H9 (cell line): ENCODE measurements around the gene SLC46A2. TPM values are rescaled to one million over a fixed set of nuclear protein-coding genes. Genes with fewer than 3 reads are reported as not detected.

ENCODE experiments used
- DNase-seq: peaks from one replicate; pipeline ENCODE4 v3.0.0-alpha.2; 2017
- H2AFZ ChIP-seq: one replicate; pipeline ENCODE4 v1.6.1; 2013; ENCODE audit warnings: mild to moderate bottlenecking, low read length, control low read depth, moderate library complexity
- H2AK5ac ChIP-seq: 2 replicates; pipeline ENCODE4 v1.6.1; 2013; ENCODE audit warnings: low read length, control low read depth, mixed read lengths; ENCODE audit not compliant: insufficient read length
- H2BK120ac ChIP-seq: one replicate; pipeline ENCODE4 v1.6.1; 2013; ENCODE audit warnings: low read depth, mild to moderate bottlenecking, low read length, control low read depth, inconsistent platforms; ENCODE audit not compliant: poor library complexity, severe bottlenecking
- H2BK12ac ChIP-seq: 2 replicates; pipeline ENCODE4 v1.6.1; 2013; ENCODE audit warnings: low read length, control low read depth, mixed read lengths, low read depth; ENCODE audit not compliant: insufficient read length
- H2BK15ac ChIP-seq: 2 replicates; pipeline ENCODE4 v1.6.1; 2013; ENCODE audit warnings: low read depth, low read length, control low read depth
- H2BK20ac ChIP-seq: one replicate; pipeline ENCODE4 v1.6.1; 2013; ENCODE audit warnings: low read depth, mild to moderate bottlenecking, low read length, control low read depth, inconsistent platforms; ENCODE audit not compliant: poor library complexity, severe bottlenecking
- H2BK5ac ChIP-seq: 2 replicates; pipeline ENCODE4 v1.6.1; 2013; ENCODE audit warnings: low read length, control low read depth, mixed read lengths; ENCODE audit not compliant: insufficient read length
- H3K14ac ChIP-seq: 2 replicates; pipeline ENCODE4 v1.6.1; 2013; ENCODE audit warnings: low read length, control low read depth; ENCODE audit not compliant: insufficient read depth
- H3K18ac ChIP-seq: 2 replicates; pipeline ENCODE4 v1.6.1; 2013; ENCODE audit warnings: low read depth, mild to moderate bottlenecking, mixed read lengths, low read length, control low read depth; ENCODE audit not compliant: insufficient read length
- H3K23ac ChIP-seq: 2 replicates; pipeline ENCODE4 v1.6.1; 2013; ENCODE audit warnings: low read length, control low read depth, mixed read lengths, low read depth; ENCODE audit not compliant: insufficient read length
- H3K23me2 ChIP-seq: 2 replicates; pipeline ENCODE4 v1.6.1; 2013; ENCODE audit warnings: low read depth, mild to moderate bottlenecking, mixed read lengths, low read length, control low read depth; ENCODE audit not compliant: insufficient read length, poor library complexity, severe bottlenecking
- H3K27ac ChIP-seq: 2 replicates; pipeline ENCODE4 v1.5.1; 2013; ENCODE audit warnings: low read length, control low read depth, mixed read lengths, low read depth; ENCODE audit not compliant: insufficient read length
- H3K27me3 ChIP-seq: 2 replicates; pipeline ENCODE4 v1.6.1; 2013; ENCODE audit warnings: low read length, control low read depth, inconsistent platforms; ENCODE audit not compliant: insufficient read depth
- H3K4ac ChIP-seq: 2 replicates; pipeline ENCODE4 v1.6.1; 2013; ENCODE audit warnings: low read depth, mild to moderate bottlenecking, control low read depth, inconsistent platforms, low read length, moderate library complexity
- H3K4me1 ChIP-seq: 2 replicates; pipeline ENCODE4 v1.6.1; 2013; ENCODE audit warnings: low read length, control low read depth, inconsistent platforms; ENCODE audit not compliant: insufficient read depth
- H3K4me2 ChIP-seq: 2 replicates; pipeline ENCODE4 v1.6.1; 2013; ENCODE audit warnings: low read length, control low read depth, mixed read lengths; ENCODE audit not compliant: insufficient read length, insufficient read depth
- H3K56ac ChIP-seq: 2 replicates; pipeline ENCODE4 v1.6.1; 2013; ENCODE audit warnings: low read depth, mild to moderate bottlenecking, mixed read lengths, low read length, control low read depth; ENCODE audit not compliant: insufficient read length
- H3K79me1 ChIP-seq: 2 replicates; pipeline ENCODE4 v1.6.1; 2013; ENCODE audit warnings: low read depth, mild to moderate bottlenecking, moderate library complexity, low read length, control low read depth, inconsistent platforms; ENCODE audit not compliant: insufficient read depth, poor library complexity, severe bottlenecking
- H3K79me2 ChIP-seq: 2 replicates; pipeline ENCODE4 v1.6.1; 2013; ENCODE audit warnings: low read length, control low read depth, inconsistent platforms; ENCODE audit not compliant: insufficient read depth
- H3K9ac ChIP-seq: 2 replicates; pipeline ENCODE4 v1.6.1; 2013; ENCODE audit warnings: low read length, control low read depth, mixed read lengths; ENCODE audit not compliant: insufficient read length; ENCODE audit errors: extremely low read depth
- H3K9me3 ChIP-seq: one replicate; pipeline ENCODE4 v1.6.1; 2013; ENCODE audit warnings: low read depth, low read length, inconsistent platforms; ENCODE audit not compliant: control insufficient read depth
- H3T11ph ChIP-seq: one replicate; pipeline ENCODE4 v1.6.1; 2013; ENCODE audit warnings: mild to moderate bottlenecking, low read length, control low read depth, inconsistent platforms
- H4K20me1 ChIP-seq: one replicate; pipeline ENCODE4 v1.6.1; 2013; ENCODE audit not compliant: control insufficient read depth, insufficient read length, insufficient read depth
- H4K5ac ChIP-seq: 2 replicates; pipeline ENCODE4 v1.6.1; 2013; ENCODE audit warnings: low read depth, mild to moderate bottlenecking, mixed read lengths, low read length, control low read depth; ENCODE audit not compliant: insufficient read length
- H4K8ac ChIP-seq: replicated peaks from 2 replicates; pipeline ENCODE4 v1.6.1; 2013; ENCODE audit warnings: low read length, control low read depth, mixed read lengths, low read depth; ENCODE audit not compliant: insufficient read length
- H4K91ac ChIP-seq: 2 replicates; pipeline ENCODE4 v1.6.1; 2013; ENCODE audit warnings: low read depth, mild to moderate bottlenecking, moderate library complexity, mixed read lengths, low read length, control low read depth; ENCODE audit not compliant: insufficient read length
- H3K27ac Mint-ChIP-seq, 3 experiments: 2 replicates in 2 of 3; 3 replicates in 1 of 3; pipeline ENCODE4 v1.8.0; 2020 to 2021; ENCODE audit warnings: mixed read lengths in 3 of 3, mild to moderate bottlenecking in 1 of 3, moderate library complexity in 1 of 3
- H3K27me3 Mint-ChIP-seq: 2 replicates; pipeline ENCODE4 v1.8.0; 2021; ENCODE audit warnings: low read depth, mild to moderate bottlenecking, moderate library complexity, mixed read lengths
- H3K36me3 Mint-ChIP-seq, 3 experiments: 2 replicates in 2 of 3; 3 replicates in 1 of 3; pipeline ENCODE4 v1.8.0; 2020 to 2021; ENCODE audit warnings: low read depth in 3 of 3, mixed read lengths in 3 of 3; ENCODE audit not compliant: insufficient read depth in 1 of 3
- H3K4me1 Mint-ChIP-seq, 2 experiments: 2 replicates each; pipeline ENCODE4 v1.8.0; 2020; ENCODE audit warnings: mixed read lengths in 2 of 2
- H3K4me3 Mint-ChIP-seq, 2 experiments: 2 replicates in 1 of 2; 3 replicates in 1 of 2; pipeline ENCODE4 v1.8.0; 2020 to 2021; ENCODE audit warnings: mild to moderate bottlenecking in 2 of 2, mixed read lengths in 2 of 2, moderate library complexity in 1 of 2
- H3K9me3 Mint-ChIP-seq, 2 experiments: 2 replicates in 1 of 2; 3 replicates in 1 of 2; pipeline ENCODE4 v1.8.0; 2020; ENCODE audit warnings: mild to moderate bottlenecking in 2 of 2, mixed read lengths in 2 of 2, moderate library complexity in 1 of 2
- WGBS: extraction: QIAGEN DNeasy Blood & Tissue Kit; methylation state at CpG from one replicate; pipeline ENCODE4 v1.1.7; 2013; ENCODE audit warnings: missing lambda C conversion rate, low lambda C conversion rate, mixed read lengths; ENCODE audit not compliant: insufficient read length; ENCODE audit errors: extremely low coverage; 5-methylcytosine and 5-hydroxymethylcytosine counted together
- total RNA-seq: library from RNA; stranded (reverse); gene quantifications from 2 replicates; pipeline ENCODE4 v1.2.1, GENCODE V29; 2021
- TF ChIP-seq, protein P1 (sequence below): fragments of 200-600 bp; sonication (generic); conservative IDR thresholded peaks from 3 replicates; pipeline ENCODE4 v1.8.0; 2021; ENCODE audit warnings: antibody characterized with exemption, mild to moderate bottlenecking

SLC46A2 gene
- total RNA-seq, 1 experiment from 2014 or later, result not detected

DNA sequence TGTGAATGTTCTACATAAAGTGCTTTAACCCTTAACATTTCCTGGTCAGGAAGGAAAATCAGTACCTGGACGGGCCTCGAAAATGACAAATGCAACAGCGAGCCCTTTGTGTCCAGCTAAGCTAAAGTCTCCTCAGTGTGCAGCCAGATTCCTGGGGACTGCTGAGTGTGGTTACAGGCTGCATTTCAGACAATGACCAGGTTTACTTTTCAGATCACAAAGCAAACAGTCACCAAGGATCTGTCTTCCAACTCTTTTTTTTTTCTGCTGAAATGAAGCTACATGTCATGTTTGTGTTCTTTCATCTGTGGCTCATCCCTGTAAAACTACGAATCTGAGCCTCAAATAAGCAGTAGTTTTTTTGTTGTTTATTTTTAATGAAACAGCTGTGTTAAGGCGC lies 20.8 kb downstream of the SLC46A2 start:
- no peak overlapping the region for H2BK20ac ChIP-seq
- no peak overlapping the region for H3K4ac ChIP-seq
- no peaks in the 10 kb centered on the region for H3K79me1 ChIP-seq
- no peak overlapping the region for H2BK12ac ChIP-seq
- no peak overlapping the region for H4K5ac ChIP-seq
- peaks cover 19 to 26% of the 10 kb centered on the region in 2 experiments for H3K4me1 Mint-ChIP-seq
- no peak overlapping the region for H3K56ac ChIP-seq
- no peak overlapping the region for H3K27ac ChIP-seq
- no peak overlapping the region for H2AFZ ChIP-seq
- H3K9me3 ChIP-seq, result no peaks in the 10 kb centered on the region
- no peak overlapping the region for H3K18ac ChIP-seq
- peaks cover 0 to 5% of the 10 kb centered on the region in 2 experiments; a peak in 3 of 5 replicates for H3K9me3 Mint-ChIP-seq
- no peak overlapping the region for H4K91ac ChIP-seq
- peaks cover 9% of the 10 kb centered on the region; the same call in 1 of the 2 replicates for H3K4me1 ChIP-seq
- no peak overlapping the region for H2AK5ac ChIP-seq
- H4K8ac ChIP-seq, result no peak overlapping the region
- H2BK5ac ChIP-seq, result no peak overlapping the region
- H3T11ph ChIP-seq, result no peak overlapping the region
- no peaks in the 10 kb centered on the region for H3K79me2 ChIP-seq
- H3K9ac ChIP-seq, result no peak overlapping the region
- no peaks in the 10 kb centered on the region for H4K20me1 ChIP-seq
- no peak for DNase-seq
- H3K27me3 ChIP-seq, result no peaks in the 10 kb centered on the region
- no peak overlapping the region for H3K23ac ChIP-seq
- H3K27me3 Mint-ChIP-seq, result no peaks in the 10 kb centered on the region
- no peak overlapping the region for H3K4me2 ChIP-seq
- no peak overlapping the region for H2BK15ac ChIP-seq
- WGBS, result no CpG with 5 or more reads among the region's 5 CpGs
- H3K27ac Mint-ChIP-seq, result 0 out of 7 replicates have a peak overlapping the region, but pooled peaks of 1 of the 3 experiments have one; percentile 18
- TF ChIP-seq, protein P1, sequence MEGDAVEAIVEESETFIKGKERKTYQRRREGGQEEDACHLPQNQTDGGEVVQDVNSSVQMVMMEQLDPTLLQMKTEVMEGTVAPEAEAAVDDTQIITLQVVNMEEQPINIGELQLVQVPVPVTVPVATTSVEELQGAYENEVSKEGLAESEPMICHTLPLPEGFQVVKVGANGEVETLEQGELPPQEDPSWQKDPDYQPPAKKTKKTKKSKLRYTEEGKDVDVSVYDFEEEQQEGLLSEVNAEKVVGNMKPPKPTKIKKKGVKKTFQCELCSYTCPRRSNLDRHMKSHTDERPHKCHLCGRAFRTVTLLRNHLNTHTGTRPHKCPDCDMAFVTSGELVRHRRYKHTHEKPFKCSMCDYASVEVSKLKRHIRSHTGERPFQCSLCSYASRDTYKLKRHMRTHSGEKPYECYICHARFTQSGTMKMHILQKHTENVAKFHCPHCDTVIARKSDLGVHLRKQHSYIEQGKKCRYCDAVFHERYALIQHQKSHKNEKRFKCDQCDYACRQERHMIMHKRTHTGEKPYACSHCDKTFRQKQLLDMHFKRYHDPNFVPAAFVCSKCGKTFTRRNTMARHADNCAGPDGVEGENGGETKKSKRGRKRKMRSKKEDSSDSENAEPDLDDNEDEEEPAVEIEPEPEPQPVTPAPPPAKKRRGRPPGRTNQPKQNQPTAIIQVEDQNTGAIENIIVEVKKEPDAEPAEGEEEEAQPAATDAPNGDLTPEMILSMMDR, result no peak
- no peak overlapping the region for H3K4me3 Mint-ChIP-seq
- no peak overlapping the region for H3K14ac ChIP-seq
- no peak overlapping the region for H2BK120ac ChIP-seq
- peaks cover 8 to 22% (median 22%) of the 10 kb centered on the region in 3 experiments for H3K36me3 Mint-ChIP-seq
- no peaks in the 10 kb centered on the region for H3K23me2 ChIP-seq
